GM08714 (cell line): ENCODE measurements around the gene ADGRV1.
"Not testable (repeated sequence)": the region's sequence is repeated elsewhere in the genome, so short reads cannot be mapped to it uniquely, and the experiment has no call there.

Experiments
- H3K4me3 ChIP-seq: fragments of 200-500 bp; sonication (Bioruptor generic); 2 replicates; pipeline ENCODE4 v1.5.1; 2014; ENCODE audit warnings: mild to moderate bottlenecking, low read length, inconsistent platforms
- ZNF274 ChIP-seq: IDR thresholded peaks from 2 replicates; pipeline ENCODE4 v1.6.1; 2012; ENCODE audit warnings: mild to moderate bottlenecking, low read depth, low read length

ADGRV1 gene

DNA sequence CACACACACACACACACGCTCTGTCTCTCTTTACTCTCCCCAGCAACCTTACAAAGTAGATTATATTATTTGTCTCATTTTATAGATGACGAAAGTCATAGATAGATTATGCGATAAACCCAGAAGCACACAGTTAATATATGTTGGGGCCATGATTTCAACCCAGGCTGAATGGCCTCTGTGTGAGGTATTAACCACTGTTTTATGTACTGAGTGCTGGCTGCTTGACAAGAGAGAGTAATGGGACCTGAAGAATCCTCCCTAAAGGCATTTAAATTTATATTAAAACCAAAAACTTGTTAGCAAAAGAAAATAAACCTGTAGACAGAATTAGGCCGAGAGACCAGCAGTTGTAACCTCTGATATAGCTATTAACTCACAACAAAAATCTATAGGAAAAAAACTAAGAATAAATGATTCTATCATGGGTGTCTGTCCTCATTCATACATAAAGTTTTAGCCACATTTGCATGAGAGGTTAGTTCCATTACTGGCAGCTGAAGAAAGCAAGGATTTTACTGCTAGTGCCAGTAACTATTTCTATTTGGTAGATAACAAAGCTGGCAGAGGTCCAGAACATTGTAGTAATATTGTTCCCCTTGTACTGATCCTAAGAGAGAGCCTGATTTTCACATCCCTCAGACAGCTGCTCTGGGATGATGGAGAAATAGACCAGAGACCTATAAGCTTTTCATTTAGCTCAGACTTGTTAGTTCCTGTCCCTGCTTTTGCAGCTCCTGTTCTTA, 250.9 kb downstream of the ADGRV1 start:
- H3K4me3 ChIP-seq: no peak overlapping the region
- no peak for TF ChIP-seq ZNF274

DNA sequence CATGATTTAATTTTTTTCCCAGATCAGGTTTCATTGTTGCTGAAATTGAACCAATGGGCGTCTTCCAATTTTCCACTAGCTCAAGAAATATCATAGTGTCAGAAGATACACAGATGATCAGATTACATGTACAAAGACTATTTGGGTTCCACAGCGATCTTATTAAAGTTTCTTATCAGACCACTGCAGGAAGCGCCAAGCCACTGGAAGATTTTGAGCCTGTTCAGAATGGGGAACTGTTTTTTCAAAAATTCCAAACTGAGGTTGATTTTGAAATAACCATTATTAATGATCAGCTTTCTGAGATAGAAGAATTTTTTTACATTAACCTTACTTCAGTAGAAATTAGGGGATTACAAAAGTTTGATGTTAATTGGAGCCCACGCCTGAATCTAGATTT, 251.6 kb downstream of the ADGRV1 start:
- TF ChIP-seq ZNF274: no peak
- H3K4me3 ChIP-seq: no peak overlapping the region

GRCh38 chr5:90813392-90813791, 254.8 kb downstream of the ADGRV1 start:
- no peak overlapping the region for H3K4me3 ChIP-seq
- no peak for TF ChIP-seq ZNF274

- H3K4me3 ChIP-seq: not testable (repeated sequence)
These were observed 263.5 kb downstream of the ADGRV1 start for GRCh38 chr5:90822062-90822461.

DNA sequence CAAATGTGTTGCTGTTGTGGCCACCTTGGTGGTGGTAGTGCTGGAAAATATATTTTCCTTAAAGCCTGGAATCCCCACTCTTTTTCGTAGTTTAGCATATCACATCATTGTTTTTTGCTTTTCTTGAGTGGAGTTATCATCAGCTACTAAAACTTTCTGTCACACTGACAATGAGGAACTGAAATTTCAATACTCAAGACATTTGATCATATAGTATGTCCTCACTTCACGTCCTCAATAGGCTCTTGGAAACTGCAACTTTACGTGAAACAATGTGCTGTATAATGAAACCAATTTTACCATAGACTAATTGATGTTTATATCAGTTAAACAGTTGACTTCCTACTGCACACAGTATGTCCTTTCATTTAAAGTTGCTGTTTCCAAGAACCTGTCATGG, 265.8 kb downstream of the ADGRV1 start:
- TF ChIP-seq ZNF274: no peak
- H3K4me3 ChIP-seq: no peak overlapping the region

GRCh38 chr5:90830058-90830457, 271.5 kb downstream of the ADGRV1 start:
- TF ChIP-seq ZNF274: no peak
- no peak overlapping the region for H3K4me3 ChIP-seq

- no peak for TF ChIP-seq ZNF274
- H3K4me3 ChIP-seq: no peak overlapping the region
These were observed 275.2 kb downstream of the ADGRV1 start for GRCh38 chr5:90833753-90834152.

DNA sequence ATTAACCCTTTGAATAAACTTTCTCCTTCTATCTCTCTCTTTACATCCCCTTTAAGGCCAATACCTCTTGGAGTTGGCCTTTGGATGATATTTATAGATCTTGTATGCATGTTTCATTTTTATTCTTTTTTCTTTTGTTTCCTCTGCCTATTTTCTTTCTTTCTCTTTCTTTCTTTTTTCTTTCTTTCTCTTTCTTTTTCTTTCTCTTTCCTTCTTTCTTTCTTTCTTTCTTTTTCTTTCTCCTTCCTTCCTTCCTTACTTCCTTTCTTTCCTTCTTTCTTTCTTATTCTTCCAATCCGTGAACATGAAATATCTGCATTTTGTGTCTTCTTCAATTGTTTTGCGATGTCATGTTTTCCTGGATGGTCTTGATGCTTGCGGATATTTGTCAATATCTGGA, 276.1 kb downstream of the ADGRV1 start:
- no peak overlapping the region for H3K4me3 ChIP-seq
- TF ChIP-seq ZNF274: no peak

- TF ChIP-seq ZNF274: no peak
- H3K4me3 ChIP-seq: no peak overlapping the region
These were observed 284.8 kb downstream of the ADGRV1 start for GRCh38 chr5:90843443-90843842.

GRCh38 chr5:90844931-90845330, 286.3 kb downstream of the ADGRV1 start:
- TF ChIP-seq ZNF274: no peak
- no peak overlapping the region for H3K4me3 ChIP-seq

DNA sequence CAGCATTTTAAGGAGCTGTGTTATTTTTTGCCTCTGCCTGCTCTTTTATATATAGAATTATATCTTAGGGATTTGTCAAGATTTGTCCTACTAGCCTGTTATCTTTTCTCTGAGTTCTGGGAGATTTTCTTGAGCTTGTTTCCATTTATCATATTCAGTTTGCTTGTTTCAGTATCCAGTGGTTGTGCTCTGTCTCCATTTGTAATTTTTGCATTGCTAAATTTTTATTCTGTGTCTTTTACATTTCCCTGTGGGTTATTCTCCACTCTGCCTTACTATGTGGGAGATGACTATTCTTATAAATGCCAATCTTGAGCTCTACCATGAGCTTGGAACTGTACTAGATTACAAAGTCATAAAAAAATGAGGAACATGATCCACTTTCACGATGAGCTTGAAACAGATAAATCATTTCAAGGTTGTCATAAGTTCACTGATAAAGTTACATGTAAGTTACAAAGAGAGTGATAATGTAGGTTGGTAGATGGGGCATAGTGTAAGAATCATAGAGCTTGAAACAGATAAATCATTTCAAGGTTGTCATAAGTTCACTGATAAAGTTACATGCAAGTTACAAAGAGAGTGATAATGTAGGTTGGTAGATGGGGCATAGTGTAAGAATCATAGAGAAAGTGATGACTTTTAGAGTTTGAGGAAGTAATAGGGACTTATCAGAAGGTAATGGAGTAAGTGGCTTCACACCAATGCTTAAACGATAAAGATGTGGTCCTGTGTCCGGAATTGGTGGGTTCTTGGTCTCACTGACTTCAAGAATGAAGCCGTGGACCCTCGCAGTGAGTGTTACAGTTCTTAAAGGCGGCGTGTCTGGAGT, 287.3 kb downstream of the ADGRV1 start:
- TF ChIP-seq ZNF274: no peak
- H3K4me3 ChIP-seq: no peak overlapping the region

DNA sequence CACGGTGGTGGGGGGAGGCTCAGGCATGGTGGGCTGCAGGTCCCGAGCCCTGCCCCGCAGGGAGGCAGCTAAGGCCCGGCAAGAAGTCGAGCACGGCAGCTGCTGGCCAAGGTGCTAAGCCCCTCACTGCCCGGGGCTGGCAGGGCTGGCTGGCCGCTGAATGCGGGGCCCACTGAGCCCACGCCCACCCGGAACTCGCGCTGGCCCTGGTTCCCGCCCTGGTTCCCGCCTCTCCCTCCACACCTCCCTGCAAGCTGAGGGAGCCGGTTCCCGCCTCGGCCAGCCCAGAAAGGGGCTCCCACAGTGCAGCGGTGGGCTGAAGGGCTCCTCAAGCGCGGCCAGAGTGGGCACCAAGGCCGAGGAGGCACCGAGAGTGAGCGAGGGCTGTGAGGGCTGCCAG, 289.0 kb downstream of the ADGRV1 start:
- H3K4me3 ChIP-seq: not testable (repeated sequence)

- no peak for TF ChIP-seq ZNF274
- H3K4me3 ChIP-seq: no peak overlapping the region
These were observed 291.3 kb downstream of the ADGRV1 start for GRCh38 chr5:90849939-90850338.

DNA sequence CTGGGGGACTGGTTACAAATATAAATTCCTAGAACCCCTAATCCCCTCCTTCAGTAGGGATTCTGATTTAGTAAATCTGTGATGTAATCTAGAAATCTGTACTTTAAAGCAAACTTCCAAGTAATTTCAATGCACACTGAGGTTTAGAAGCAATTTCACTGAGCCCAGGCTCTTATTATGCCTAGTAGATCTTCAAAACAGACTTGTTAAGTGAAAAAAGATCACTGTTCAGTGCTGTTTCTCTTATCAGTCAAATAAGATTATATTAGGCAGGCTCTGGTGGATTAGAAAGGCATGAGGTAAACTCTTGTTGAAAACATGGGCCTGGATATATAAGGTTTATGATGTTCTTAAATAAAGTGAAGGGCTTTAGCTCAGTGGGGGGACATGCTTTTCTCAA, 293.9 kb downstream of the ADGRV1 start:
- TF ChIP-seq ZNF274: no peak
- H3K4me3 ChIP-seq: no peak overlapping the region

DNA sequence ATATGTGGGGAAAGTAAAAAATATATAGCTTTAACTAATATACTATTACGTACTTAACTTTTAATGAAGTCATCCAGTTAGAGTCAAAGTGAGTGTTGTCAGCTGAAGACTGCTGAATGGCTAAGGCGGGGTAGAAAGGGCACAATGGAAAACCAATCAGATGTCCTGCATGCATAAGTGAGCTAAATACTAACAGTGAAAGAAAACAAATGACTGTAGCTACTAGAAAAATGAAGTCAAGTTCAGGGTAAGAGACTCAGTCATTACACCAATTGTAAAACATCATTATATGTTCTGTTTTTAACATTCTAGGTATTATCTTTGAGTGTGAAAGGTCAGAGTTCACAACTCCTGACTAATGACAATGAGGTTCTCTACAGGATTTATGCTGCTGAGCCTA, 295.2 kb downstream of the ADGRV1 start:
- no peak overlapping the region for H3K4me3 ChIP-seq
- no peak for TF ChIP-seq ZNF274
